ENCODE data around the gene VSNL1. TPM values are rescaled to one million over a fixed set of nuclear protein-coding genes. Genes with fewer than 3 reads are reported as not detected.

The VSNL1 gene
- total and polyA plus RNA-seq, 2 donors (not counting 1 experiment from before 2014, with no cell fraction given) = 1.2 to 3.9 TPM

- DNase-seq (ENCODE audit: low read depth in 2 of 2) = no peak
- Histone ChIP-seq H3K36me3 (ENCODE audit: control insufficient read depth, insufficient read depth, low read length) (no peaks in the 10 kb centered on the region), H3K9me3 (ENCODE audit: control insufficient read depth, insufficient read depth, low read depth, low read length) (no peaks in the 10 kb centered on the region), H3K27ac (ENCODE audit: insufficient read depth, low read length) (no peak overlapping the region), H2AFZ (ENCODE audit: low read length) (no peak overlapping the region), H4K20me1 (ENCODE audit: control insufficient read depth, extremely low read depth, insufficient read depth, low read length) (no peaks in the 10 kb centered on the region), H3K27me3 (ENCODE audit: control insufficient read depth, insufficient read depth, low read length) (no peaks in the 10 kb centered on the region), H3K4me1 (ENCODE audit: control insufficient read depth, extremely low read depth, insufficient read depth, low read length) (no peaks in the 10 kb centered on the region), H3K4me2 (ENCODE audit: extremely low read depth, insufficient read depth, low read length) (no peak overlapping the region), H3K9ac (ENCODE audit: insufficient read depth, low read length) (no peak overlapping the region), H3K4me3 (replicated peaks in 1 of 4; ENCODE audit: control extremely low read depth in 1 of 4, insufficient read depth in 1 of 4, low read depth in 3 of 4, low read length in 4 of 4) (no peak overlapping the region), H3K79me2 (ENCODE audit: control insufficient read depth, insufficient read depth, low read length) (no peaks in the 10 kb centered on the region)
- TF ChIP-seq EZH2 (IDR thresholded peaks at IDR 0.05; ENCODE audit: low read length, missing control alignments) (no peak), CTCF (conservative IDR thresholded peaks at IDR 0.05 in 1 of 2, IDR thresholded peaks at IDR 0.05 in 1 of 2; ENCODE audit: low read depth in 1 of 2, low read length in 2 of 2) (no peak)
Measured at GRCh38 chr2:17608251-17608650, 67.8 kb downstream of the VSNL1 start.

GRCh38 chr2:17610521-17610920 lies 70.0 kb downstream of the VSNL1 start:
- peak; percentile 37 to 69 for DNase-seq (ENCODE audit: low read depth in 2 of 2)
- Histone ChIP-seq H3K27ac (ENCODE audit: insufficient read depth, low read length) (no peak overlapping the region), H3K4me2 (ENCODE audit: extremely low read depth, insufficient read depth, low read length) (no peak overlapping the region), H3K9me3 (ENCODE audit: control insufficient read depth, insufficient read depth, low read depth, low read length) (no peaks in the 10 kb centered on the region), H3K9ac (ENCODE audit: insufficient read depth, low read length) (no peak overlapping the region), H2AFZ (ENCODE audit: low read length) (no peak overlapping the region), H3K27me3 (ENCODE audit: control insufficient read depth, insufficient read depth, low read length) (no peaks in the 10 kb centered on the region), H3K79me2 (ENCODE audit: control insufficient read depth, insufficient read depth, low read length) (no peaks in the 10 kb centered on the region), H3K4me3 (replicated peaks in 1 of 4; ENCODE audit: control extremely low read depth in 1 of 4, insufficient read depth in 1 of 4, low read depth in 3 of 4, low read length in 4 of 4) (no peak overlapping the region), H3K36me3 (ENCODE audit: control insufficient read depth, insufficient read depth, low read length) (no peaks in the 10 kb centered on the region), H3K4me1 (ENCODE audit: control insufficient read depth, extremely low read depth, insufficient read depth, low read length) (no peaks in the 10 kb centered on the region), H4K20me1 (ENCODE audit: control insufficient read depth, extremely low read depth, insufficient read depth, low read length) (no peaks in the 10 kb centered on the region)
- TF ChIP-seq EZH2 (IDR thresholded peaks at IDR 0.05; ENCODE audit: low read length, missing control alignments) (no peak), CTCF (conservative IDR thresholded peaks at IDR 0.05 in 1 of 2, IDR thresholded peaks at IDR 0.05 in 1 of 2; ENCODE audit: low read depth in 1 of 2, low read length in 2 of 2) (no peak)

GRCh38 chr2:17611036-17611435 lies 70.5 kb downstream of the VSNL1 start:
- Histone ChIP-seq H3K79me2 (ENCODE audit: control insufficient read depth, insufficient read depth, low read length) (no peaks in the 10 kb centered on the region), H3K36me3 (ENCODE audit: control insufficient read depth, insufficient read depth, low read length) (no peaks in the 10 kb centered on the region), H3K27me3 (ENCODE audit: control insufficient read depth, insufficient read depth, low read length) (no peaks in the 10 kb centered on the region), H4K20me1 (ENCODE audit: control insufficient read depth, extremely low read depth, insufficient read depth, low read length) (no peaks in the 10 kb centered on the region), H3K27ac (ENCODE audit: insufficient read depth, low read length) (no peak overlapping the region), H3K9me3 (ENCODE audit: control insufficient read depth, insufficient read depth, low read depth, low read length) (no peaks in the 10 kb centered on the region), H3K9ac (ENCODE audit: insufficient read depth, low read length) (no peak overlapping the region), H3K4me1 (ENCODE audit: control insufficient read depth, extremely low read depth, insufficient read depth, low read length) (peaks cover 4% of the 10 kb centered on the region), H3K4me3 (replicated peaks in 1 of 4; ENCODE audit: control extremely low read depth in 1 of 4, insufficient read depth in 1 of 4, low read depth in 3 of 4, low read length in 4 of 4) (no peak overlapping the region), H3K4me2 (ENCODE audit: extremely low read depth, insufficient read depth, low read length) (no peak overlapping the region), H2AFZ (ENCODE audit: low read length) (no peak overlapping the region)
- no peak for DNase-seq (ENCODE audit: low read depth in 2 of 2)
- TF ChIP-seq CTCF (conservative IDR thresholded peaks at IDR 0.05 in 1 of 2, IDR thresholded peaks at IDR 0.05 in 1 of 2; ENCODE audit: low read depth in 1 of 2, low read length in 2 of 2) (no peak), EZH2 (IDR thresholded peaks at IDR 0.05; ENCODE audit: low read length, missing control alignments) (no peak)

All from fibroblast of lung (primary cell).